GM10248 (cell line): ENCODE results near the gene DSTN.

ENCODE experiments used
- CTCF ChIA-PET: fragments of 300-600 bp; sonication (Branson Sonifier 250); formaldehyde crosslinking; extraction: SDS; loops from one replicate; lab custom pipeline; 2021; ENCODE audit warnings: antibody characterized with exemption; lab: Yijun Ruan, JAX
- POLR2A ChIA-PET: fragments of 350-650 bp; sonication (Branson Sonifier 250); formaldehyde crosslinking; extraction: SDS; loops from one replicate; lab custom pipeline; 2020; ENCODE audit warnings: antibody characterized with exemption; lab: Yijun Ruan, JAX
- DNase-seq: peaks from one replicate; pipeline ENCODE4 v3.0.0; 2012; ENCODE audit errors: extremely low spot score
- CTCF ChIP-seq: IDR thresholded peaks from 2 replicates; pipeline ENCODE4 v1.5.1; 2012; ENCODE audit warnings: mild to moderate bottlenecking, low read depth; ENCODE audit errors: extremely low read depth, missing control alignments, control extremely low read depth

Gene DSTN

GRCh38 chr20:17562804-17563305 lies 7.0 kb upstream of the DSTN start:
- no peak for DNase-seq
- no peak for TF ChIP-seq CTCF
- POLR2A ChIA-PET = no interaction called here
- CTCF ChIA-PET = interaction anchor here (1.6 kb wide), 1 partner anchor 11 kb away, joined by 6 read pairs; no protein-coding TSS in a partner anchor

- TF ChIP-seq CTCF = no peak
- DNase-seq = no peak
- CTCF ChIA-PET = interaction anchor here (1.5 to 1.8 kb wide), 2 partner anchors 26 to 60 kb away, joined by 3 to 5 read pairs; no protein-coding TSS in a partner anchor
- POLR2A ChIA-PET = no interaction called here
Observed at GRCh38 chr20:17565169-17565845, 4.6 kb upstream of the DSTN start.

- POLR2A ChIA-PET = no interaction called here
- TF ChIP-seq CTCF = no peak
- CTCF ChIA-PET = interaction anchor here (1.5 to 1.8 kb wide), 2 partner anchors 27 to 61 kb away, joined by 3 to 5 read pairs; no protein-coding TSS in a partner anchor
- DNase-seq = no peak
Observed at GRCh38 chr20:17566345-17566744, 3.5 kb upstream of the DSTN start.

- no peak for DNase-seq
- ChIA-PET CTCF (no interaction called here), POLR2A (no interaction called here)
- TF ChIP-seq CTCF = no peak
Observed at GRCh38 chr20:17568045-17568788, 1.7 kb upstream of the DSTN start.

- no peak for TF ChIP-seq CTCF
- ChIA-PET POLR2A (no interaction called here), CTCF (interaction anchor here (1.0 to 2.5 kb wide), 7 partner anchors 11 to 330 kb away, joined by 3 to 14 read pairs (median 5); partner anchors contain the start of gene RRBP1)
Observed at GRCh38 chr20:17568972-17569521, 828 bp upstream of the DSTN start.

More at GRCh38 chr20:17568972-17569521, 828 bp upstream of the DSTN start:
- peak; percentile 28 for DNase-seq
